ENCODE results near the gene CNPPD1.

Gene CNPPD1

GRCh38 chr2:219176818-219177551 lies at the start of gene CNPPD1:
CNPPD1 (minus strand) TSS chr2:219176925; CDS start chr2:219176828, 97 bp downstream.
- DNase-seq: peak; percentile 85

- no peak for DNase-seq
Measured at GRCh38 chr2:219225350-219225749, 48.6 kb upstream of the CNPPD1 start.

- no peak for DNase-seq
Measured at GRCh38 chr2:219223831-219224610, 47.3 kb upstream of the CNPPD1 start.

- DNase-seq: no peak
Measured at GRCh38 chr2:219221957-219222518, 45.3 kb upstream of the CNPPD1 start.

- DNase-seq: no peak
Measured at GRCh38 chr2:219220652-219221402, 44.1 kb upstream of the CNPPD1 start.

GRCh38 chr2:219219784-219220532 lies 43.2 kb upstream of the CNPPD1 start:
- no peak for DNase-seq

- DNase-seq: peak; percentile 89
Measured at GRCh38 chr2:219218732-219219701, 42.3 kb upstream of the CNPPD1 start, which contains the start of gene ABCB6. ABCB6 (minus strand) TSS chr2:219218958; CDS start chr2:219218673, 285 bp downstream.

GRCh38 chr2:219218217-219218731 lies 41.5 kb upstream of the CNPPD1 start:
- no peak for DNase-seq

GRCh38 chr2:219216535-219216915 lies 39.8 kb upstream of the CNPPD1 start:
- DNase-seq: no peak

- no peak for DNase-seq
Measured at GRCh38 chr2:219215871-219216534, 39.3 kb upstream of the CNPPD1 start.

- DNase-seq: no peak
Measured at GRCh38 chr2:219214786-219215185, 38.1 kb upstream of the CNPPD1 start.

GRCh38 chr2:219214141-219214540 lies 37.4 kb upstream of the CNPPD1 start:
- DNase-seq: no peak

GRCh38 chr2:219213486-219214071 lies 36.9 kb upstream of the CNPPD1 start:
- DNase-seq: no peak

GRCh38 chr2:219213026-219213415 lies 36.3 kb upstream of the CNPPD1 start:
- DNase-seq: no peak

- no peak for DNase-seq
Measured at GRCh38 chr2:219210886-219211362, 34.2 kb upstream of the CNPPD1 start.

GRCh38 chr2:219210196-219210885 lies 33.6 kb upstream of the CNPPD1 start:
- no peak for DNase-seq

GRCh38 chr2:219209236-219210195 lies 32.8 kb upstream of the CNPPD1 start:
- no peak for DNase-seq

Measured in activated CD8-positive, alpha-beta memory T cell treated with anti-CD3 and anti-CD28 coated beads, Interleukin-2, amount 50 U/mL, for 4 hours (primary cell).